ENCODE measurements around the gene ADAMTS10.
"Not testable (repeated sequence)": the region's sequence is repeated elsewhere in the genome, so short reads cannot be mapped to it uniquely, and the experiment has no call there.

ADAMTS10 gene

DNA sequence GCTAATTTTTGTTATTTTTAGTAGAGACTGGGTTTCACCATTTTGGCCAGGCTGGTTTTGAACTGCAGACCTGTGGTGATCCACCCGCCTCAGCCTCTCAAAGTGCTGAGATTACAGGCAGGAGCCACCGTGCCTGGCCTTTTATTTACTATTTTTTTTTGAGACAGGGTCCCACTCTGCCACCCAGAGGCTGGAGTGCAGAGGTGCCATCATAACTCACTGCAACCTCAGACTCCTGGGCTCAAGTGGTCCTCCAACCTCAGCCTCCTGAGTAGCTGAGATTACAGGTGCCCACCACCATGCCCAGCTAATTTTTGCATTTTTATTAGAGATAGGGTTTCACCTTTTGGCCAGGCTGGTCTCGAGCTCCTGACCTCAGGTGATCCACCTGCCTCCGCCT, 12.4 kb upstream of the ADAMTS10 start:
- DNase-seq: peak; percentile 5

DNA sequence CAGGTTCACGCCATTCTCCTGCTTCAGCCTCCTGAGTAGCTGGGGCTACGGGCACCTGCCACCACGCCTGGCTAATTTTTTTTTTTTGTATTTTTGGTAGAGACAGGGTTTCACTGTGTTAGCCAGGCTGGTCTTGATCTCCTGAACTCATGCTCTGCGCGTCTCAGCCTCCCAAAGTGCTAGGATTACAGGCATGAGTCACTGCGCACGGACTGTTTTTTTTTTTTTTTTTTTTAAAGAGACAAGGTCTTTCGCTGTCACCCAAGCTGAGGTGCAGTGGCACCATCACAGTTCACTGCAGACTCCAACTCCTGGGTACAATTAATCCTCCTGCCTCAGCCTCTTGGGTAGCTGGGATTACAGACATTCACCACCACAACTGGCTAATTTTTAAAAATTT, 8.2 kb upstream of the ADAMTS10 start:
- no peak for DNase-seq

DNA sequence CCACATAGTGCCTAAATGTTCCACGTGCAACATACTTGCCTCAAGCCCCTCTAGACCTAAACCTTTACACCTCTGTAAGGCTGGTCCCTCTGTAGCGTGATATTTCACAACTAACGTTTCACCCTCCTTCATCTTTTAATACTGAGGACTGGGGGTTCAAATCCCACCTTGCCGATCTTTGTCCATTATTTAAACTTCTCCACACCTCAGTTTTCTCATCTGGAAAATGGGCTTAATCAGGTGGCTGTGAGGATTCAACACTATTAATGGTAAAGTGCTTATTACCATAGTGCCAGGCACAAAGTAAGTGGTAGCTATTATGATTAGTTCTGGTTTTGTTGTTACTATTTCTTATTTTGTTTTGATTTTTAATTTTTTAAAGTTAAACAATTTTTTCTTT, 7.5 kb upstream of the ADAMTS10 start:
- no peak for DNase-seq

DNA sequence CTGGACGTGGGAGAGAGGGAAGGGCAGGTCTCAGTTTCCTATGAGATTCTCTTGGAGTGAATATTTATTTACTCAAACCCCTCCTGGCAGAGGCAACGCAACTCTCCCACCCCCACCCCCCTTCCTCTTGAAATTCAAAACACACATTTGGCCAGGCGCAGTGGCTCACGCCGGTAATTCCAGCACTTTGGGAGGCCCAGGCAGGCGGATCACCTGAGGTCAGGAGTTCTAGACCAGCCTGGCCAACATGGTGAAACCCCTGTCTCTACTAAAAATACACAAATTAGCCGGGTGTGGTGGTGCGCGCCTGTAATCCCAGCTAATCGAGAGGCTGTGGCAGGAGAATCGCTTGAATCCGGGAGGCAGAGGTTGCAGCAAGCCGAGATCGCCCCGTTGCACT, 6.8 kb upstream of the ADAMTS10 start:
- not testable (repeated sequence) for DNase-seq

DNA sequence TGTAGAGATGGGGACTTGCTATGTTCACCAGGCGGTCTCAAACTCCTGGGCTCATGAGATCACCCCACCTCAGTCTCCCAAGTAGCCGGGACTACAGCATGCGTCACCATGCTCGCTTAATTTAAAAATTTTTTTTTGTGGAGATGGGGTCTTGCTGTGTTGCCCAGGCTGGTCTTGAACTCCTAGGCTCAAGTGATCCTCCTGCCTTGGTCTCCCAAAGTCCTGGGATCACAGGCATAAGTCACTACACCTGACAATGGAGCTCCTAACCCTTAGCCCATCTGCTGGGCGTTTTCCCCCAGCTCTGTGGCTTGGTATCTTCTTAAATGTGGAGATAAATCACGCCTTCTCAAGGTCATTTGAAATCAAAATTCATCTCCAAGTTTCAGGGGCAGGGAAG, 6.3 kb upstream of the ADAMTS10 start:
- no peak for DNase-seq

DNA sequence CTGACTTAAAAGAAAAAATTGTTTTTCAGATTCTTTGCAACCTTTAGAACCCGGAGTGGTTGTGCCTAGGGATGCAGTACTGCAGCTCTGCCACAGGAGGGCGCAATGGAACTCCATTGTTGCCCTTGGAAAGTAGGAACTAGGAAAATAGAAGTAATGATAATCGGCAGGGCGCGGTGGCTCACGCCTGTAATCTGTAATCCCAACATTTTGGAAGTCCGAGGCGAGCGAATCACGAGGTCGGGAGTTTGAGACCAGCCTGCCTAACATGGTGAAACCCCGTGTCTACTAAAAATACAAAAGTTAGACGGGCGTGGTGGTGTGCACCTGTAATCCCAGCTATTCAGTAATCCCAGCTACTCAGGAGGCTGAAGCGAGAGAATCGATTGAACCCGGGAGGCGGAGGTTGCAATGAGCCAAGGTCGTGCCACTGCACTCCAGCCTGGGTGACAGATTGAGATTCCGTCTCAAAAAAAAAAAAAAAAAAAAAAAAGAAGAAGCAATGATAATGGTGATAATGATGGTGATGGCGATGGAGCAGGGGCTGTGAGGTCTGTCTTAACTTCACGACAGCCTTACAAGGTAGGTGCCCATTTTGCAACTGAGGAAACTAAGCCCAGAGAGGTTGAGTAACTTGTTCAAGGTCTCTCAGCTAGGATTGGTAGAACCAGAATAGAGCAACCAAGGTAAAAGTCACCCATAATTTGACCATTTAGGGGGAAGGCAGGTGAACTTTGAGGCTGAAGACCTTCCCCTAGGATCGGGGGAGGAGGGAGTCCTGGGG, 5.5 kb upstream of the ADAMTS10 start:
- DNase-seq: peak; percentile 74

- DNase-seq: no peak
Measured at GRCh38 chr19:8615024-8615423, 4.5 kb upstream of the ADAMTS10 start.

DNA sequence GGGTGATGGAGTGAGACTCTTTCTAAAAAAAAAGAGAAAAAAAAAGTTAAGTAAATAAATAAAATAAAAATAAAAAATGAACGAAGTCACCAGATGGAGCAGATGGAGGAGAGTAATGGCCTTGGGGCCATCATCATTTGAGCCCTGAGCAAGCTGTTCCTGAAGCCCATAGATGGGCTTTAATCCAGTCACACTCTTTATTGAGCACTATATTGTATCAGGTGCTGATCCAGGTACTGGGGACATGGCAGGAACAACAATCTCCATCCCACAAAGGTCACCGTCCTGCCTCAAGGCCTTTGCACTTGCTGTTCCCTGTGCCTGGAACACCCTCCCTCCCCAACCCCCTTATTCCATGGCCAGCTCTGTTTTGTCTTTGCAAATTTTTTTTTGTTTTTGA, 3.9 kb upstream of the ADAMTS10 start:
- DNase-seq: no peak

- no peak for DNase-seq
Measured at GRCh38 chr19:8612807-8613171, 2.3 kb upstream of the ADAMTS10 start.

DNA sequence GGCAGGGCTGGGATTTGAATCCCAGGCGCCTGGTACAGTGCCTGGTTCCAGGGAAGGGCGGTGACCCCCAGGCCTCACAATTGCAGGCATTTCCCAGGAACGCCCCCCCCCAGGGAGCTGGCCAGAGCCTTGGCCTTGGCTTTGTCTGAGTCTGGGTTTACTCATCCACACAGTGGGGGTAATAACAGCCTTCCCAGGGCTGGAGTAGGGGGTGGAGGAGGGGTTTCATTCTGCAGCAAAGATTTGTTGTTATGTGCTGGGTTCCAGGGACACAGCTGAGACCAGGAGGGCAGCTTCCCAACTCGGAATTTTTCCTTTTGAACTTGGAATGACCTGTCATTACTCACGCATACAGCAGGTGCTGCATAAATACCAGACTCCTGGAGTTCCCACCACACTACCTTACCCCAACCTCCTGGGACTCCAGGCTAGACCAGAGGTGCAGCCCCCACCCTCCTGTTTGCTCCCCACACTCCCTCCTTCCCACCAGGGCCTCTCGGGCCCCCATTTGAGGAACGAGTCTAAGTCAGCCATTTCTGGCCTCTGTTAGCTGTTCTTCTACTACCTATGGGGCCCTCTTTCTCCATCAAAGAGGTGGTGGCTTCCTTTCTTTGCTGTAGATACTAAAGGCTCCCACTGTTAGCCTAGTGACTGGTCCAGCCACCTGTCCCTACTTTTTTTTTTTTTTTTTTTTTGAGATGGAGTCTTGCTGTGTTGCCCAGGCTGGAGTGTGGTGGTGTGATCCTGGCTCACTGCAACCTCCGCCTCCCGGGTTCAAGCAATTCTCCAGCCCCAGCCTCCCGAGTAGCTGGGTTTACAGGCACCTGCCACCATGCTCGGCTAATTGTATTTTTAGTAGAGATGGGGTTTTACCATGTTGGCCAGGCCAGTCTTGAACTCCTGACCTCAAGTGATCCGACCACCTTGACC, 1.6 kb upstream of the ADAMTS10 start:
- DNase-seq: peak; percentile 10

- peak; percentile 24 for DNase-seq
Measured at GRCh38 chr19:8611391-8611876, 919 bp upstream of the ADAMTS10 start.

- no peak for DNase-seq
Measured at GRCh38 chr19:8610936-8611300, 403 bp upstream of the ADAMTS10 start.

GRCh38 chr19:8609279-8610040, 1.1 kb downstream of the ADAMTS10 start:
- peak; percentile 55 for DNase-seq

DNA sequence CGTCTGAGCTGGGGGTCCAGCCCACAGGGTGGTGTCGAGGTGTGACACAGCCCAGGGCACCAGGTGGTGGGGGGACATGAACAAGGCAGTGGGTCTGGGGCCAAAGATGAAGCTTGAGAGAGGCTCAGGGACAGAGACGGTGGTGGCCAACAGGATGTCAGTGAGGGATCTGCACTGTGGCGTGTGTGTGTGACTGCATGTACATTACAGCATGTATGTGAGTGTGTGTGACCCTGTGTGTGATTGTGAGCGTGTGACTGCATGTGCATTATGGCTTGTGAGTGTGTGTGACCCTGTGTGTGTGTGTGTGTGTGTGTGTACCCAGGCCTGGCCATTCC, 1.6 kb downstream of the ADAMTS10 start:
- DNase-seq: peak; percentile 9

DNA sequence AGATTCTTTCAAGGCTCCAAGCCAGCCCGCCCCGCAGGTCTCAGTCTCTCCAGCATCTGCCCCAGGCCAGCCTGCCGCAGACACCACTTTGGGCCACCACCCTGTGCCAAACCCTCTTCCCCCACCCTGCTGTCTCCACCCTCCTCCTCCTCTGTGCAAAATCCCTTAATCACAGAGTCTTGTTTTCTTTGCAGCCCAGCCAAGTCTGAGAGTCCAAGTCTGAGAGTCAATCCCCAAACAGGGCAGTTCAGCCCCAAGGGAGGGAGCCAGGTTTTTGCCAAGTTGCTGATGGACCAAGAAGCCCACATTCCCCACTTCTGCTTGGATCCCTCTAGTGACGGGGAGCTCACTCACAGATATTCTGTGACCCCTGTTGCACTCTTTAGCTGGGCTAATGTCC, 3.1 kb downstream of the ADAMTS10 start:
- DNase-seq: no peak

GRCh38 chr19:8605514-8605913, 5.0 kb downstream of the ADAMTS10 start:
- DNase-seq: no peak

GRCh38 chr19:8601796-8602195, 8.7 kb downstream of the ADAMTS10 start:
- DNase-seq: no peak

DNA sequence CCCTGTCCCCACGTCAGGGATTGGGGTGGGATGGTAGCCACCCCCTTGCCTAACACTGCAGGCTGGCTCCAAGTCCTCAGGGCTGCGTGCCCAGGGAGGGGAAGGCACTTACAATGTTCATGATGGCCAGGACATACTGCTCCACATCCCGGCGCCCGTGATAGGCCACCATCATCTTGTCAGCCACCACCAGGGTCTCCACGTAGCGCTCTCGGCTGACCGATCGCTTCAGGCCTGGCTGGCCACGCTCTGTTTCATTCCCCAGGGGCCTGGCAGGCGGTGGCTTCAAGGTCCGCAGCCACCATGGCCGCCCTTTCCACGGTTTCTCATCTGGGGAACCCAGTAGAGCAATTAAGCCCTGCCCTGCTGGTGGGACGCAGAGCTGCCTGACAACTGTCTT, 9.7 kb downstream of the ADAMTS10 start:
- no peak for DNase-seq

DNA sequence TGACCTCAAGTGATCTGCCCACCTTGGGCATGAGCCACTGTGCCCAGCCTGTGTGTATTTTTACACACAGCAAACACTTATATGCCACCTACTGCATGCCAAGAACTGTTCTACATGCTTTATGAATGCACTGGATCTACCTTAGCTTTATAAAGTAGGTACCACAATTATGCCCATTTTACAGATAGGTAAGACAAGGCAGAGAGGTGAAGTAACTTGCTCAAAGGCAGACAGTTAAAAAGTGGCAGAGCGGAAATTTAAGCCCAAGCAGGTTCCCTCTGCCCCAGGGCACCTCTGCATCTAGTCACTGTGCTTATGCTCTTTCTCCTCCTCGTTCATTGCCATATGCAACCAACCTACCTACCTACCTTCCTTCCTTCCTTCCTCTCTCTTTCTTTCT, 10.5 kb downstream of the ADAMTS10 start:
- no peak for DNase-seq

DNA sequence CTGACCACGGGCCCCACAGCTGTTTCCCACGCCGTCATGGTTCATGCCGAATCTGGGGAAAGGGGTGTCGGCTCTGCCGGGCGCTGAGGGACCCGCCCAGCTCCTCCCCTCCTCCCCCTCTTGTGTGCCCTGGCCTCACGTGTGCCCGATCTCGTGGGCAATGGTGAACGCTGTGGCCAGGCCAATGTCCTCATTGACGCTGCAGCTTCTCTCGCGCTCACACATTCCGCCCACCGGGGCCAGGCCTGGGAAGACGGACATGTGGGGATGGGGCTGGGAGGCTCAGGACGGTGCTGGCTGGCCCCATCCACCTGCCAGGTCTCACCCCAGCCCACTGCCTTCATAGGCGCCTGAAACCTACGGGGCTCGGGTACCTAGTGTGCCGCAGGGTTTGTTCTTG, 14.3 kb downstream of the ADAMTS10 start:
- DNase-seq: no peak

DNA sequence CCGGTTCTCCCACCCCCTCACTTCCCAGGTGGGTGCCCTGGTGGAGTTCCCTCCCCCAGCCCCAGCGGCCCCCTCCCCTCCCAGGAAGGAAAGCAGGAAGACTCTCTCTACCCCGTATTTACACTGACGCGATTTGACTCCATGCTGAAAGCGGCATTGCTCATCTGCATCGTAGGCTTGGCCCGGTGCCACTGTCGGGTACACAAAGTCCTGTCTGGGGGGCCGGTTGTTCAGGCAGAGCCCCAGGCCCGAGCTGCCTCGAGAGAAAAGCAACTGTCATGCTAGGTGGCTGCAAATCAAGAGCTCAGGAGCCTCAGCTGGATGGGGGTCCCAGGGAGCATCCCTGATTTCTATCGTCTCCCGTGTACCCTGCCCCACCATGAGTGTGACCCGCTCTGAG, 14.9 kb downstream of the ADAMTS10 start:
- DNase-seq: no peak

DNA sequence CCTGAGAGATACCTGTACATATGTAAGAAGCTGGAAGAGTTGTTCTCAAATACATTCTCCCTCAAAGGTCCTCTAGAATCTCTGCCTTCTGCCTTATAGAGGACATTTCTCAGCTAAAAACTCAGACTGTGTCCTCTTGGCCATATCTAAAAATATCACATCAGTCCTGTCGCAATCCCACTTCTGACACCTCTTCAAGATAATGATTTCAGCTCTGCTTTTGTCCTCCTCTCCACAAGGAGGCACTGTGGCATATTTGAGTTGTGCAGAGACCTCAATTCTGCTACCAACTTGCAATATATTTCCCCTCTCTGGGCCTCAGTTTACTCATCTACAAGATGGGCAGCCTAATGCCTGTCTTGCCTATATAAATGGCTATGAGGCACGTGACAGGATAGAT, 16.6 kb downstream of the ADAMTS10 start:
- DNase-seq: no peak

DNA sequence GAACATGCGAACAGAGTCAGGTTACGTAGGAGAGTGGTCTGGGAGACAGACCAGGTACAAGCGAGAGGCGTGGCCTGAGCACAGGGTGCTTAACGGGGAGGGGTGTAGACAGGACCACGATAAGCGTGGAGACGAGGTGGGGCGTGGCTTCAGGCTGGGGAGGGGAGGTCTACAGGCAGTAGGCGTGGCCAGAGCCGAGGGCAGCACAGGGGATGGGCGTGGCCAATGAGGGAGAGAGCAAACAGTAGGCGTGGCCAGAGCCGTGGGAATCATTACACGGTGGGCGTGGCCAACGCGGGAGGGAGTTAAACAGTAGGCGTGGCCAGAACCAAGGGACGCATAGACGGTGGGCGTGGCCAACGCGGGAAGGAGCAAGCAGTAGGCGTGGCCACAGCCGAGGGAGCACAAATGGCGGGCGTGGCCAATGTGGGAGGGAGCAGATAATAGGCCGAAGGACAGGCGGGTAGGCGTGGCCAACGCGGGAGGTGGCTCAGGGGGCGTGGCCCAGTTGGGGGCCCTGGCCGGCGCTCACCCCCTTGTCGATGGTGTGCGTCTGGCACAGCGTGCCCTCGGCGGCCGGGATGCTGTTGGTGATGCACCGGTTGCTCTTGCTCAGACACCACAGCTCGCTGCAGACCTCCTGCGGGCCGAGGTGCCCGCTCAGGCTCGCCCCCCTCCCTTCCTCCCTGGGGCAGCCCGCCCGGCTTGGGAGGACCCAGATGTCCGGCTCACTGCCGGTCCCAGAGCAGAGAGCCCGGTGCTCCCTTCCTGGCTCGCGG, 18.1 kb downstream of the ADAMTS10 start:
- DNase-seq: peak; percentile 97
